ENCODE data around the gene PFKFB3. TPM values are rescaled to one million over a fixed set of nuclear protein-coding genes. Genes with fewer than 3 reads are reported as not detected.

The PFKFB3 gene
- total RNA-seq: 63.9 and 64.5 TPM in 2 replicates
- long read RNA-seq, full-length matches to known transcripts: 5 of 17 reads
- long read RNA-seq, partial matches to known transcripts: 4 of 17 reads
- long read RNA-seq, other reads (novel, unspliced or antisense): 8 of 17 reads

GRCh38 chr10:6202684-6203330 is at the start of gene PFKFB3:
Gene PFKFB3 (plus strand): TSS chr10:6202932. CDS start chr10:6203261, 329 bp downstream.
- Mint-ChIP-seq H3K9me3 (ENCODE audit: low read depth) (no peaks in the 10 kb centered on the region), H3K36me3 (ENCODE audit: insufficient read depth) (peaks cover 5% of the 10 kb centered on the region), H3K27ac (peak within 1 kb of the TSS; percentile 99), H3K4me3 (ENCODE audit: low read depth) (peak within 1 kb of the TSS; percentile 97), H3K27me3 (peaks cover 20% of the 10 kb centered on the region), H3K4me1 (ENCODE audit: low read depth) (peaks cover 21% of the 10 kb centered on the region)
- TF ChIP-seq CTCF (IDR thresholded peaks at IDR 0.05; ENCODE audit: unreplicated experiment): peak; percentile 94
- peak; percentile 99 for DNase-seq (ENCODE audit: low spot score, unreplicated experiment)

- no peak for TF ChIP-seq CTCF (IDR thresholded peaks at IDR 0.05; ENCODE audit: unreplicated experiment)
- H3K27ac Mint-ChIP-seq: no peak overlapping the region
- no peak overlapping the region for H3K4me3 Mint-ChIP-seq (ENCODE audit: low read depth)
- no peaks in the 10 kb centered on the region for H3K36me3 Mint-ChIP-seq (ENCODE audit: insufficient read depth)
- H3K9me3 Mint-ChIP-seq (ENCODE audit: low read depth): no peaks in the 10 kb centered on the region
- H3K27me3 Mint-ChIP-seq: peaks cover 3% of the 10 kb centered on the region
- DNase-seq (ENCODE audit: low spot score, unreplicated experiment): no peak
- H3K4me1 Mint-ChIP-seq (ENCODE audit: low read depth): peaks cover 8% of the 10 kb centered on the region
Observed at GRCh38 chr10:6153845-6154244, 48.9 kb upstream of the PFKFB3 start.

DNA sequence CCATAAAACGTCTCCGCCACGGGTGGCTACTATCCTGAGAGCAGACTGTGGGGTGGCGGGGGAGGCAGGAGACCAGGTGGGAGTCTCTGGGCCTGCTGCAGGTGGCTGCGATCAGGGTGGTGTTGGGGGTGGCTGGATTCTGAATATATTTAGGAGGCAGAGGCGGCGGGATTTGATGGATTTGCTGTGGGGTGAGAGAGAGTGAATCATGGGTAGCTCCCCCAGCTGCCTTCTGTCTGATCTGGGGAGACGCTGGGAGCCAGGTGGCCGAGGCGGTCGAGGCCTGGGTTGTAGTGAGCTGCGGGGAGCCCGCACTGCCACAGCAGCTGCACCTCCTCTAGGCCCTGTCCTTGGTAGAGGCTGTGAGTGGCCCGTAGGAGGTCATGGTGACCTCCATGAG is 48.2 kb upstream of the PFKFB3 start:
- H3K27me3 Mint-ChIP-seq: peaks cover 3% of the 10 kb centered on the region
- DNase-seq (ENCODE audit: low spot score, unreplicated experiment): no peak
- TF ChIP-seq CTCF (IDR thresholded peaks at IDR 0.05; ENCODE audit: unreplicated experiment): no peak
- H3K4me1 Mint-ChIP-seq (ENCODE audit: low read depth): peaks cover 8% of the 10 kb centered on the region
- no peaks in the 10 kb centered on the region for H3K9me3 Mint-ChIP-seq (ENCODE audit: low read depth)
- H3K27ac Mint-ChIP-seq: no peak overlapping the region
- H3K4me3 Mint-ChIP-seq (ENCODE audit: low read depth): no peak overlapping the region
- H3K36me3 Mint-ChIP-seq (ENCODE audit: insufficient read depth): no peaks in the 10 kb centered on the region

DNA sequence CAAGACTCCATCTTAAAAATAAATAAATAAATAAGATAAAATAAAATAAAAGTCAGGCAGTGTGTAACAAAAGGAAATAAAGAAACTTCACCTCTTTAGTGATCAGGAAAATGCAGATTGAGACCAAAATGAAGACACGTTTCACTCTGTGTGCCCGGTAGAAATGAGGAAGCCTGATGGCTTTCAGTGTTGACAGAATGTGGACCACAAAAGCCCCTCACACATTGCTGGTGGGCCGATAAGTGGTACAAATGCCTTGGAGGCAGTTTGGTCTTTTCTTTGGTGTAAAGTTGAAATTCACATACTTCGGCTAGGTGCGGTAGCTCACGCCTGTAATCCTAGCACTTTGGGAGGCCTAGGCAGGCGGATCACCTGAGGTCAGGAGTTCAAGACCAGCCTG is 44.5 kb upstream of the PFKFB3 start:
- Mint-ChIP-seq H3K36me3 (ENCODE audit: insufficient read depth) (no peaks in the 10 kb centered on the region), H3K27me3 (no peaks in the 10 kb centered on the region), H3K4me1 (ENCODE audit: low read depth) (peaks cover 1% of the 10 kb centered on the region), H3K9me3 (ENCODE audit: low read depth) (no peaks in the 10 kb centered on the region), H3K27ac (no peak overlapping the region), H3K4me3 (ENCODE audit: low read depth) (no peak overlapping the region)
- DNase-seq (ENCODE audit: low spot score, unreplicated experiment): no peak
- TF ChIP-seq CTCF (IDR thresholded peaks at IDR 0.05; ENCODE audit: unreplicated experiment): no peak

GRCh38 chr10:6161921-6162320 is 40.8 kb upstream of the PFKFB3 start:
- peaks cover 3% of the 10 kb centered on the region for H3K36me3 Mint-ChIP-seq (ENCODE audit: insufficient read depth)
- no peaks in the 10 kb centered on the region for H3K27me3 Mint-ChIP-seq
- no peak overlapping the region for H3K4me3 Mint-ChIP-seq (ENCODE audit: low read depth)
- no peak overlapping the region for H3K27ac Mint-ChIP-seq
- H3K9me3 Mint-ChIP-seq (ENCODE audit: low read depth): no peaks in the 10 kb centered on the region
- peaks cover 17% of the 10 kb centered on the region for H3K4me1 Mint-ChIP-seq (ENCODE audit: low read depth)
- TF ChIP-seq CTCF (IDR thresholded peaks at IDR 0.05; ENCODE audit: unreplicated experiment): no peak
- DNase-seq (ENCODE audit: low spot score, unreplicated experiment): no peak

All from progenitor cell of endocrine pancreas (in vitro differentiated cells).